Measurements from ENCODE around the gene GSPT1.
A peak's percentile ranks its signal among the peaks of the same experiment; 100 is the strongest.

Gene GSPT1

DNA sequence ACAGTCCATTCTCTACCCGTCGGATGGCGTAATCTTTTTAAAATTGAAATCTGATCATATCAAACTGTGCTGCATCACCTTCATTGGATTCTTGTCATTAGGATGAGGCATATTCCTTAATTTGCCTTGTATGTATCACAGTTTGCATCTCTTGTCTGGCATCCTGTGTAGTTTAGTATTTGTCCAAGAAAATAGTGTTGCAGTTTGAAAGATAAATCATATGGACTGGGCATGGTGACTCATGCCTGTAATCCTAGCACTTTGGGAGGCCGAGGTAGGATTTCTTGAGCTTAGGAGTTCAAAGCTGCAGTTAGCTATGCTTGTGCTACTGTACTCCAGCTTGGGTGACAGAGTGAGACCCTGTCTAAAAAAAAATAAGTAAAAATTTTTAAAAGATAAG, 58.6 kb downstream of the GSPT1 start:
- TF ChIP-seq, protein P1, sequence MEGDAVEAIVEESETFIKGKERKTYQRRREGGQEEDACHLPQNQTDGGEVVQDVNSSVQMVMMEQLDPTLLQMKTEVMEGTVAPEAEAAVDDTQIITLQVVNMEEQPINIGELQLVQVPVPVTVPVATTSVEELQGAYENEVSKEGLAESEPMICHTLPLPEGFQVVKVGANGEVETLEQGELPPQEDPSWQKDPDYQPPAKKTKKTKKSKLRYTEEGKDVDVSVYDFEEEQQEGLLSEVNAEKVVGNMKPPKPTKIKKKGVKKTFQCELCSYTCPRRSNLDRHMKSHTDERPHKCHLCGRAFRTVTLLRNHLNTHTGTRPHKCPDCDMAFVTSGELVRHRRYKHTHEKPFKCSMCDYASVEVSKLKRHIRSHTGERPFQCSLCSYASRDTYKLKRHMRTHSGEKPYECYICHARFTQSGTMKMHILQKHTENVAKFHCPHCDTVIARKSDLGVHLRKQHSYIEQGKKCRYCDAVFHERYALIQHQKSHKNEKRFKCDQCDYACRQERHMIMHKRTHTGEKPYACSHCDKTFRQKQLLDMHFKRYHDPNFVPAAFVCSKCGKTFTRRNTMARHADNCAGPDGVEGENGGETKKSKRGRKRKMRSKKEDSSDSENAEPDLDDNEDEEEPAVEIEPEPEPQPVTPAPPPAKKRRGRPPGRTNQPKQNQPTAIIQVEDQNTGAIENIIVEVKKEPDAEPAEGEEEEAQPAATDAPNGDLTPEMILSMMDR (IDR thresholded peaks at IDR 0.05; ENCODE audit: low read depth, low read length) = no peak
- Histone ChIP-seq H3K27me3 (ENCODE audit: insufficient read depth, low read depth, severe bottlenecking) (no peaks in the 10 kb centered on the region), H3K36me3 (peaks cover 20% of the 10 kb centered on the region), H3K9me3 (ENCODE audit: severe bottlenecking) (no peaks in the 10 kb centered on the region), H3K27ac (no peak overlapping the region), H3K4me3 (ENCODE audit: low read depth, low read length) (no peak overlapping the region)
- DNase-seq = no peak

DNA sequence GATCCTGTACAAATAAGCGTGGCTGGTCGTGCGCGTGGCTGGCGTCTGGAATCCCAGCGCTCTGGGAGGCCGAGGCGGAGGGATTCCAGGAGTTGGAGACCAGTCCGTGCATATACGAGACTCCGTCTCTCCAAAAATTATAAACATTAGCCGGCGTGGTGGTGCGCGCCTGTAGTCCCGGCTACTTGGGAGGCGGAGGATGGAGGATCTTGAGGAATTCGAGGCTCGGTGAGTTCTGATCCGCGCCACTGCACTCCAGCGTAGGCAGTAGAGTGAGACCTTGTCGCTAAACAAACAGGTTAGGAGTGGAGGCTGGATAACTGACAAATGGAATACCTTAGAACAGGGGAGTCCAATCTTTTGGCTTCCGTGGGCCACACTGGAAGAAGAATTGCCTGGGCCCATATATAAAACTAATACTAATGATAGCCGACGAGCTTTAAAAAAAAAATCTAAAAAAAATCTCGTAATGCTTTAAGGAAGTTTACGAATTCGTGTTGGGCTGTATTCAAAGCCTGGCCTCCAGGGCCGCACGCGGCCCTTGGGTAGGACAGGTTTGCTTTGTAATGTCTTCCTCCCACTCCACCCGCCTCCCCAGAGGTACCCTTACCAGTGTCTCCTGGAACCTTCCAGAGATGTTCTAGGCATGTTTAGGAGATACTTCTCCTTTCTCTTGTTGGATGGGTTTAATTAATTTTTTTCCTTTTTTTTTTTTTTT, 63.5 kb downstream of the GSPT1 start:
- Histone ChIP-seq H3K4me3 (ENCODE audit: low read depth, low read length) (peak overlapping the region; percentile 91), H3K27ac (peak overlapping the region; percentile 93), H3K36me3 (peaks cover 59% of the 10 kb centered on the region), H3K9me3 (ENCODE audit: severe bottlenecking) (no peaks in the 10 kb centered on the region), H3K27me3 (ENCODE audit: insufficient read depth, low read depth, severe bottlenecking) (no peaks in the 10 kb centered on the region)
- no peak for DNase-seq
- TF ChIP-seq, protein P1 (IDR thresholded peaks at IDR 0.05; ENCODE audit: low read depth, low read length) = no peak

DNA sequence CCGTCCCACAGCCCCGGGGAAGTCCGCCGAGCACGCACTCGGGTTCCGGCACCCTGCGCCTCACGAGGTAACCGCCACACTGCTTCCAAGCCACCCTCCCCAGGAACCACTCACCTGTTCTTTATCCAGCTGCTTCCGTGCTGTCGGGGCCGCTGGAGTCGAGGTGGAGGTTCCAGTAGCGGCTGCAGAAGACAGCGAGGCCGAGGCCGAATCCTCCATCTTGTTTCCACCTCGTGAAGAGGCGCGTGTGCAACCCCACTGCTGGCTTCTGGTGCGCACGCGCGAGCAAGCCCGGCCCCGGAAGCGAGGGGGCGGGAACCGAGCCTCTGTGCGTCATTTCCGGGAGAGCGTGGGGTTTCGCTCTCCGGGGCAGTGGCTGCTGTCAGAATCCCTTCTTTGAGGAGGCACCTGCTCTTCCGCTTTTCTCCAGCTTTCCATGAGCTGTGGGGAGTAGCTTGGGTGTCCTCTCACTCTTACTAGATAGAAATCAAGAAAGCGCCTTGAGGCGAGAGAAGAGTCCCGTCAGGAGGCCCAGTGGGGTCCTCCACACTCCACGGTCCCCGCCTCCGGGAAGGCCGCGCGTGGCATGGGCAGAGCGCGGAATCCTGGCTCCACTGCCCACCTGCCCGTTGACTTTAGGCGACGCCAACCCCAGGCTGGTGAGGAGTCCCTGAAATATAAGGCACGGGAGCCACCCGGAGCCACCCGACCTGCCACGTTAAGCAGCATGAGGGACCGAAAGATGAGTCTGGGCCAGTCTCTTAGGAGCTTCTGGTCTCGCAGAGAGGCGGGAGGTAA, 64.3 kb downstream of the GSPT1 start, which contains the start of gene RSL1D1:
TSS of gene RSL1D1 (minus strand) at position 249 of the 798 bp plus-strand sequence. CDS start at position 219, 30 bp downstream.
- Histone ChIP-seq H3K36me3 (peaks cover 59% of the 10 kb centered on the region), H3K27me3 (ENCODE audit: insufficient read depth, low read depth, severe bottlenecking) (no peaks in the 10 kb centered on the region), H3K4me3 (ENCODE audit: low read depth, low read length) (peak within 1 kb of the TSS; percentile 91), H3K9me3 (ENCODE audit: severe bottlenecking) (no peaks in the 10 kb centered on the region), H3K27ac (peak within 1 kb of the TSS; percentile 93)
- TF ChIP-seq, protein P1 (IDR thresholded peaks at IDR 0.05; ENCODE audit: low read depth, low read length) = no peak
- DNase-seq = peak; percentile 92

DNA sequence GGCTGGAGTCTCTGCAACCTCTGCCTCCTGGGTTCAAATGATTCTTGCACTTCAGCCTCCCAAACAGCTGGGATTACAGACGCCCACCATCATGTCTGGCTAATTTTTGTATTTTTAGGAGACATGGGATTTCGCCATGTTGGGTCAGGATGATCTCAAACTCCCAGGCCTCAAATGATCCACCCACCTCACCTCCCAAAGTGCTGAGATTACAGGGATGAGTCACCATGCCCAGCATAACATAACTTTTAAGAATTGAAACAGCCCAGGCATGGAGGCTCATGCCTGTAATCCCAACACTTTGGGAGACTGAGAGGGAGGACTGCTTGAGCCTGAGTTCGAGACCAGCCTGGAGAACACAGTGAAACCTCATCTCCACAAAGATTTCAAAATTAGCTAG, 66.9 kb downstream of the GSPT1 start:
- no peak overlapping the region for H3K27ac ChIP-seq
- DNase-seq = no peak
- H3K4me3 ChIP-seq (ENCODE audit: low read depth, low read length) = no peak overlapping the region
- H3K36me3 ChIP-seq = peaks cover 76% of the 10 kb centered on the region
- TF ChIP-seq, protein P1 (IDR thresholded peaks at IDR 0.05; ENCODE audit: low read depth, low read length) = no peak
- no peaks in the 10 kb centered on the region for H3K9me3 ChIP-seq (ENCODE audit: severe bottlenecking)
- H3K27me3 ChIP-seq (ENCODE audit: insufficient read depth, low read depth, severe bottlenecking) = no peaks in the 10 kb centered on the region

DNA sequence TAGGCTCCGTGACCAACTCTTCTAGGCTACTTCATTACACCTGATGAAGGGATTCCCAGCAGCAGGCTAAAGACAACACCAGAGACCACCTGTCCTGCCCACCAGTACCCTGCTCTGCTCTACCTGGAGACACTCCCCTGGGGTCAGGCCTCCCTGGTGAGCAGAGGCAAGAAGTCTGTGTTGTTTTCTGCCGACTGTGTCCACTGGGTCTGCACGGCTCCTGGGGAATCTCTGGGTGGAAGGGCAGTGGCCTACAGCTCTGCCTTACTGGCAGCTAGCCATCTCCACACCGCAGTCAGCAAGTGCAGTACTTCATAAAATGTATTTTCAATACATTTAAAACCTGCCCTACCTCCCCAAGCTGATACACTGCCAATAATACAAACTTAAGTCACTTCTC, 71.3 kb downstream of the GSPT1 start:
- no peaks in the 10 kb centered on the region for H3K27me3 ChIP-seq (ENCODE audit: insufficient read depth, low read depth, severe bottlenecking)
- no peak for DNase-seq
- H3K27ac ChIP-seq = no peak overlapping the region
- TF ChIP-seq, protein P1 (IDR thresholded peaks at IDR 0.05; ENCODE audit: low read depth, low read length) = no peak
- no peaks in the 10 kb centered on the region for H3K9me3 ChIP-seq (ENCODE audit: severe bottlenecking)
- H3K4me3 ChIP-seq (ENCODE audit: low read depth, low read length) = no peak overlapping the region
- H3K36me3 ChIP-seq = peaks cover 95% of the 10 kb centered on the region

Data from WERI-Rb-1 (cell line).